NB4 (cell line): ENCODE data around the gene TCERG1L.
A peak's percentile ranks its signal among the peaks of the same experiment; 100 is the strongest.

ENCODE experiments used
- DNase-seq: peaks from one replicate; pipeline ENCODE4 v3.0.0; 2010; ENCODE audit warnings: low read depth
- H3K4me3 ChIP-seq: one replicate; pipeline ENCODE4 v1.5.1; 2011; ENCODE audit warnings: mild to moderate bottlenecking, low read depth, low read length, moderate library complexity
- CTCF ChIP-seq: IDR thresholded peaks from one replicate; pipeline ENCODE4 v1.5.1; 2012; ENCODE audit warnings: low read depth, low read length
- MAX ChIP-seq: IDR thresholded peaks from 2 replicates; pipeline ENCODE4 v1.6.1; 2011; ENCODE audit warnings: low read depth, low read length
- MYC ChIP-seq: IDR thresholded peaks from 2 replicates; pipeline ENCODE4 v1.6.1; 2011; ENCODE audit warnings: low read depth, low read length
- POLR2A ChIP-seq: IDR thresholded peaks from 2 replicates; pipeline ENCODE4 v1.6.1; 2011; ENCODE audit warnings: mild to moderate bottlenecking; ENCODE audit not compliant: insufficient read length; ENCODE audit errors: extremely low read depth

Gene TCERG1L

GRCh38 chr10:131300508-131300907 lies 11.0 kb downstream of the TCERG1L start:
- TF ChIP-seq CTCF (no peak), MAX (no peak), MYC (no peak), POLR2A (no peak)
- no peak overlapping the region for H3K4me3 ChIP-seq
- DNase-seq: no peak

GRCh38 chr10:131290781-131291180 lies 20.7 kb downstream of the TCERG1L start:
- DNase-seq: no peak
- no peak overlapping the region for H3K4me3 ChIP-seq
- TF ChIP-seq CTCF (no peak), MYC (no peak), MAX (no peak), POLR2A (no peak)

GRCh38 chr10:131288648-131289047 lies 22.9 kb downstream of the TCERG1L start:
- no peak for TF ChIP-seq POLR2A
- H3K4me3 ChIP-seq: no peak overlapping the region
- no peak for DNase-seq

GRCh38 chr10:131282961-131283360 lies 28.6 kb downstream of the TCERG1L start:
- no peak for TF ChIP-seq CTCF
- TF ChIP-seq POLR2A: no peak
- DNase-seq: peak; percentile 11
- H3K4me3 ChIP-seq: no peak overlapping the region

- DNase-seq: no peak
- H3K4me3 ChIP-seq: no peak overlapping the region
- TF ChIP-seq MYC (no peak), MAX (no peak), POLR2A (no peak), CTCF (no peak)
These were observed 31.4 kb downstream of the TCERG1L start for GRCh38 chr10:131280101-131280500.

GRCh38 chr10:131279516-131279915 lies 32.0 kb downstream of the TCERG1L start:
- no peak overlapping the region for H3K4me3 ChIP-seq
- no peak for TF ChIP-seq POLR2A
- DNase-seq: no peak

GRCh38 chr10:131277969-131278368 lies 33.6 kb downstream of the TCERG1L start:
- H3K4me3 ChIP-seq: no peak overlapping the region
- DNase-seq: no peak
- no peak for TF ChIP-seq CTCF
- TF ChIP-seq POLR2A: no peak
- no peak for TF ChIP-seq MAX
- TF ChIP-seq MYC: no peak
